Testis (tissue), 2 donors: ENCODE results near the gene AUH.

ENCODE experiments used
- POLR2A ChIP-seq: fragments of 450-650 bp; IDR thresholded peaks from one replicate; pipeline ENCODE4 v1.6.1; 2017; ENCODE audit warnings: antibody characterized with exemption, mild to moderate bottlenecking, moderate library complexity
- TF ChIP-seq, protein P1 (sequence below), 3 experiments: fragments of 450-650 bp in 2 of 3; fragments of 200-600 bp in 1 of 3; sonication (generic) in 1 of 3; IDR thresholded peaks; one replicate each; pipeline ENCODE4 v1.5.1; 2016 to 2019; ENCODE audit warnings: antibody characterized with exemption in 3 of 3, mild to moderate bottlenecking in 2 of 3, moderate library complexity in 1 of 3

DNA sequence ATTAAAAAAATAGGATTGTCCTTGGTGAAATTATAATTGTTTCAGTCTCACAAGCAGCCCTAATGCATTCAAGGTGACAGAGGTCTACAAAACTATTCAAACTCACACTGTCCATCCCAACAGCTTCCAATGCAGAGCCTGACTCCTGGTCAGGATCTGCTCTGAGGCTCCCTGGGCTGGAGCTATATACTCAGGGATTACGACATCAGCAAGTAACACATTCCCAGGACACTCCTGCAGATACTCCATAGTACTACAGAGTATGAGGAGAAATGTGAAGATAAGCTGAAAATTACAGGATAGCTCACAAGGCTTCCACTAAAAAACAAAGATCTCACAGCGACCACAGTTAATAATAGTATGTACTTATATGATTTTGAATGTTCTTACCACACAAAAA is 130.1 kb downstream of the AUH start:
- TF ChIP-seq, protein P1, sequence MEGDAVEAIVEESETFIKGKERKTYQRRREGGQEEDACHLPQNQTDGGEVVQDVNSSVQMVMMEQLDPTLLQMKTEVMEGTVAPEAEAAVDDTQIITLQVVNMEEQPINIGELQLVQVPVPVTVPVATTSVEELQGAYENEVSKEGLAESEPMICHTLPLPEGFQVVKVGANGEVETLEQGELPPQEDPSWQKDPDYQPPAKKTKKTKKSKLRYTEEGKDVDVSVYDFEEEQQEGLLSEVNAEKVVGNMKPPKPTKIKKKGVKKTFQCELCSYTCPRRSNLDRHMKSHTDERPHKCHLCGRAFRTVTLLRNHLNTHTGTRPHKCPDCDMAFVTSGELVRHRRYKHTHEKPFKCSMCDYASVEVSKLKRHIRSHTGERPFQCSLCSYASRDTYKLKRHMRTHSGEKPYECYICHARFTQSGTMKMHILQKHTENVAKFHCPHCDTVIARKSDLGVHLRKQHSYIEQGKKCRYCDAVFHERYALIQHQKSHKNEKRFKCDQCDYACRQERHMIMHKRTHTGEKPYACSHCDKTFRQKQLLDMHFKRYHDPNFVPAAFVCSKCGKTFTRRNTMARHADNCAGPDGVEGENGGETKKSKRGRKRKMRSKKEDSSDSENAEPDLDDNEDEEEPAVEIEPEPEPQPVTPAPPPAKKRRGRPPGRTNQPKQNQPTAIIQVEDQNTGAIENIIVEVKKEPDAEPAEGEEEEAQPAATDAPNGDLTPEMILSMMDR (IDR thresholded peaks at IDR 0.05): no peak
- no peak for TF ChIP-seq POLR2A
